GM18517 (cell line): Measurements from ENCODE around the gene FGA.
A peak's percentile ranks its signal among the peaks of the same experiment; 100 is the strongest.

ENCODE experiments used
- ATAC-seq: cut with Tn5 transposase; IDR thresholded peaks from one replicate; pipeline ENCODE4 v1.9.1; 2021; ENCODE audit warnings: mild to moderate bottlenecking, moderate library complexity; ENCODE audit not compliant: unreplicated experiment

Gene FGA

GRCh38 chr4:154583230-154583629, 7.3 kb downstream of the FGA start:
- ATAC-seq: no peak

GRCh38 chr4:154582723-154583122, 7.8 kb downstream of the FGA start:
- ATAC-seq: no peak

GRCh38 chr4:154579927-154580326, 10.6 kb downstream of the FGA start:
- no peak for ATAC-seq

- ATAC-seq: no peak
Measured at GRCh38 chr4:154578919-154579318, 11.6 kb downstream of the FGA start.

GRCh38 chr4:154577324-154577723, 13.2 kb downstream of the FGA start:
- no peak for ATAC-seq

GRCh38 chr4:154574311-154574710, 16.2 kb downstream of the FGA start:
- no peak for ATAC-seq

GRCh38 chr4:154573190-154573870, 17.2 kb downstream of the FGA start:
- no peak for ATAC-seq

GRCh38 chr4:154569584-154569983, 21.0 kb downstream of the FGA start:
- no peak for ATAC-seq

- no peak for ATAC-seq
Measured at GRCh38 chr4:154569028-154569427, 21.5 kb downstream of the FGA start.

GRCh38 chr4:154566639-154567204, 23.8 kb downstream of the FGA start:
- no peak for ATAC-seq

GRCh38 chr4:154565704-154566103, 24.8 kb downstream of the FGA start:
- no peak for ATAC-seq

GRCh38 chr4:154564311-154564710, 26.2 kb downstream of the FGA start:
- no peak for ATAC-seq

GRCh38 chr4:154562697-154563254, 27.8 kb downstream of the FGA start, which contains the start of gene FGB:
FGB (plus strand) TSS chr4:154563011; CDS start chr4:154563019, 8 bp downstream.
- no peak for ATAC-seq

GRCh38 chr4:154560824-154561231, 29.7 kb downstream of the FGA start:
- ATAC-seq: no peak

- ATAC-seq: no peak
Measured at GRCh38 chr4:154560419-154560801, 30.1 kb downstream of the FGA start.

GRCh38 chr4:154559494-154560418, 30.8 kb downstream of the FGA start:
- peak; percentile 87 for ATAC-seq

GRCh38 chr4:154559141-154559493, 31.4 kb downstream of the FGA start:
- ATAC-seq: peak; percentile 16

- peak; percentile 45 for ATAC-seq
Measured at GRCh38 chr4:154551872-154552686, 38.5 kb downstream of the FGA start.

GRCh38 chr4:154549894-154550790, 40.4 kb downstream of the FGA start, which contains the start of gene PLRG1:
PLRG1 (minus strand) TSS chr4:154550400; CDS start chr4:154550308, 92 bp downstream.
- peak; percentile 98 for ATAC-seq
